Naive thymus-derived CD4-positive, alpha-beta T cell (primary cell): ENCODE data around the gene LRRFIP2. TPM values are rescaled to one million over a fixed set of nuclear protein-coding genes. Genes with fewer than 3 reads are reported as not detected.

Experiments
- ATAC-seq: fragments of 150-1000 bp; cut with Tn5 transposase; 2 replicates; pipeline ENCODE4 v1.10.0; 2021; ENCODE audit warnings: mild to moderate bottlenecking, moderate library complexity
- CTCF ChIA-PET: fragments of 350-600 bp; sonication (Branson Sonifier 250); formaldehyde crosslinking; loops from one replicate; lab custom pipeline; 2021; ENCODE audit warnings: antibody characterized with exemption; lab: Charles Lee
- POLR2A ChIA-PET: fragments of 350-600 bp; sonication (Branson Sonifier 250); formaldehyde crosslinking; loops from one replicate; lab custom pipeline; 2021; ENCODE audit warnings: antibody characterized with exemption, inconsistent platforms; lab: Charles Lee
- DNase-seq, 9 donors: peaks; one replicate each; pipeline versions ENCODE4 v3.0.0 to v3.0.0-alpha.2; 2020 to 2022; ENCODE audit warnings: mixed read lengths in 1 of 9
- H3K27ac ChIP-seq: one replicate; pipeline ENCODE4 v1.7.0; 2013; ENCODE audit warnings: mild to moderate bottlenecking, low read depth, low read length, moderate library complexity
- H3K27me3 ChIP-seq, 2 donors: one replicate each; pipeline ENCODE4 v1.7.0; 2013; ENCODE audit warnings: low read length in 2 of 2, mild to moderate bottlenecking in 2 of 2, moderate library complexity in 2 of 2; ENCODE audit not compliant: control insufficient read depth in 2 of 2, insufficient read depth in 2 of 2
- H3K36me3 ChIP-seq, 3 experiments: 1 replicate in 2 of 3; 2 replicates in 1 of 3; pipeline ENCODE4 v1.7.0; 2013; ENCODE audit warnings: low read length in 3 of 3, mild to moderate bottlenecking in 3 of 3, moderate library complexity in 1 of 3; ENCODE audit not compliant: insufficient read depth in 3 of 3, control insufficient read depth in 2 of 3
- H3K4me1 ChIP-seq, 2 donors: one replicate each; pipeline ENCODE4 v1.7.0; 2013; ENCODE audit warnings: low read length in 2 of 2, mild to moderate bottlenecking in 2 of 2, moderate library complexity in 1 of 2; ENCODE audit not compliant: control insufficient read depth in 2 of 2, insufficient read depth in 2 of 2
- H3K4me3 ChIP-seq: 2 replicates; pipeline ENCODE4 v1.7.0; 2013; ENCODE audit warnings: mild to moderate bottlenecking, low read length
- H3K9me3 ChIP-seq, 3 experiments: 1 replicate in 2 of 3; 2 replicates in 1 of 3; pipeline ENCODE4 v1.7.0; 2013; ENCODE audit warnings: low read length in 3 of 3; ENCODE audit not compliant: control insufficient read depth in 2 of 3
- H3K27ac Mint-ChIP-seq, 9 donors: one replicate each; pipeline ENCODE4 v1.8.0; 2020 to 2022; ENCODE audit warnings: mixed read lengths in 9 of 9, mild to moderate bottlenecking in 8 of 9, moderate library complexity in 5 of 9, inconsistent platforms in 2 of 9
- H3K27me3 Mint-ChIP-seq, 5 donors: one replicate each; pipeline ENCODE4 v1.8.0; 2021 to 2022; ENCODE audit warnings: mixed read lengths in 5 of 5, mild to moderate bottlenecking in 1 of 5
- H3K36me3 Mint-ChIP-seq, 5 donors: one replicate each; pipeline ENCODE4 v1.8.0; 2020 to 2022; ENCODE audit warnings: mixed read lengths in 5 of 5, mild to moderate bottlenecking in 3 of 5, inconsistent platforms in 1 of 5
- H3K4me1 Mint-ChIP-seq, 7 donors: one replicate each; pipeline ENCODE4 v1.8.0; 2020 to 2022; ENCODE audit warnings: mixed read lengths in 7 of 7, mild to moderate bottlenecking in 3 of 7, inconsistent platforms in 1 of 7
- H3K4me3 Mint-ChIP-seq, 10 donors: one replicate each; pipeline ENCODE4 v1.8.0; 2020 to 2022; ENCODE audit warnings: mild to moderate bottlenecking in 10 of 10, mixed read lengths in 10 of 10, moderate library complexity in 6 of 10, inconsistent platforms in 2 of 10
- H3K9me3 Mint-ChIP-seq, 11 donors: one replicate each; pipeline ENCODE4 v1.8.0; 2020 to 2022; ENCODE audit warnings: mixed read lengths in 11 of 11, mild to moderate bottlenecking in 4 of 11, inconsistent platforms in 1 of 11, moderate library complexity in 1 of 11
- intact Hi-C, 2 donors: fragments of 100-400 bp; cut with micrococcal nuclease; formaldehyde crosslinking; loops; one replicate each; pipeline ENCODE4 v1.15.1; 2023
- polyA plus RNA-seq, 2 donors: library from polyadenylated mRNA; unstranded; fragments of 300-500 nt; fragmentation: Illumina TruSeq; gene quantifications; one replicate each; pipeline ENCODE4 v1.2.3, GENCODE V29; 2021
- total RNA-seq, 6 experiments: library from RNA in 5 of 6; stranded (reverse) in 5 of 6; gene quantifications; 1 replicate in 5 of 6; 2 replicates in 1 of 6; pipeline ENCODE4 v1.2.3 and lab custom pipeline; 2021 to 2026

Gene LRRFIP2
- total and polyA plus RNA-seq, 7 experiments from 2014 or later: 14.0 to 87.5 (median 26.3) TPM

GRCh38 chr3:37118163-37118562 is 56.2 kb downstream of the LRRFIP2 start:
- no peak for ATAC-seq
- Histone ChIP-seq H3K27me3 (no peaks in the 10 kb centered on the region), H3K27ac (no peak overlapping the region), H3K4me3 (no peak overlapping the region), H3K36me3 (peaks cover 0 to 3% (median 0%) of the 10 kb centered on the region in 3 experiments), H3K9me3 (no peaks in the 10 kb centered on the region), H3K4me1 (no peaks in the 10 kb centered on the region)
- no peak overlapping the region for H3K4me3 Mint-ChIP-seq
- H3K27me3 Mint-ChIP-seq: no peaks in the 10 kb centered on the region
- ChIA-PET POLR2A (no interaction called here), CTCF (no interaction called here)
- H3K9me3 Mint-ChIP-seq: peaks cover 0 to 4% (median 0%) of the 10 kb centered on the region in 11 donors
- H3K27ac Mint-ChIP-seq: no peak overlapping the region
- intact Hi-C loops: no loop called here
- DNase-seq: no peak
- no peaks in the 10 kb centered on the region for H3K4me1 Mint-ChIP-seq
- H3K36me3 Mint-ChIP-seq: peaks cover 0 to 25% (median 16%) of the 10 kb centered on the region in 5 donors

GRCh38 chr3:37117548-37117947 is 56.8 kb downstream of the LRRFIP2 start:
- intact Hi-C loops: no loop called here
- Mint-ChIP-seq H3K4me1 (no peaks in the 10 kb centered on the region), H3K27me3 (no peaks in the 10 kb centered on the region), H3K36me3 (peaks cover 0 to 28% (median 16%) of the 10 kb centered on the region in 5 donors), H3K4me3 (no peak overlapping the region), H3K9me3 (peaks cover 0 to 4% (median 0%) of the 10 kb centered on the region in 11 donors), H3K27ac (no peak overlapping the region)
- ATAC-seq: no peak
- H3K36me3 ChIP-seq: peaks cover 0 to 3% (median 0%) of the 10 kb centered on the region in 3 experiments
- POLR2A ChIA-PET: no interaction called here
- H3K4me3 ChIP-seq: no peak overlapping the region
- no peak overlapping the region for H3K27ac ChIP-seq
- CTCF ChIA-PET: interaction anchor here (0.7 kb wide), 1 partner anchor 24 kb away, joined by 6 read pairs; no protein-coding TSS in a partner anchor
- no peaks in the 10 kb centered on the region for H3K4me1 ChIP-seq
- H3K27me3 ChIP-seq: no peaks in the 10 kb centered on the region
- no peaks in the 10 kb centered on the region for H3K9me3 ChIP-seq
- no peak for DNase-seq

- Histone ChIP-seq H3K9me3 (no peaks in the 10 kb centered on the region), H3K27me3 (no peaks in the 10 kb centered on the region), H3K27ac (no peak overlapping the region), H3K36me3 (peaks cover 0 to 3% (median 0%) of the 10 kb centered on the region in 3 experiments), H3K4me1 (no peaks in the 10 kb centered on the region), H3K4me3 (no peak overlapping the region)
- Mint-ChIP-seq H3K36me3 (peaks cover 0 to 24% (median 11%) of the 10 kb centered on the region in 5 donors), H3K27me3 (no peaks in the 10 kb centered on the region), H3K9me3 (peaks cover 0 to under 1% (median 0%) of the 10 kb centered on the region in 11 donors), H3K4me3 (no peak overlapping the region), H3K4me1 (no peaks in the 10 kb centered on the region), H3K27ac (no peak overlapping the region)
- intact Hi-C loops: no loop called here
- ChIA-PET CTCF (interaction anchor here (0.7 kb wide), 1 partner anchor 24 kb away, joined by 6 read pairs; no protein-coding TSS in a partner anchor), POLR2A (no interaction called here)
- ATAC-seq: no peak
- no peak for DNase-seq
These were observed 57.4 kb downstream of the LRRFIP2 start for GRCh38 chr3:37116998-37117397.

GRCh38 chr3:37115446-37115845 is 58.9 kb downstream of the LRRFIP2 start:
- H3K4me3 Mint-ChIP-seq: no peak overlapping the region
- H3K9me3 Mint-ChIP-seq: no peaks in the 10 kb centered on the region
- no peak overlapping the region for H3K27ac Mint-ChIP-seq
- Histone ChIP-seq H3K27me3 (no peaks in the 10 kb centered on the region), H3K27ac (no peak overlapping the region), H3K36me3 (no peaks in the 10 kb centered on the region), H3K9me3 (no peaks in the 10 kb centered on the region), H3K4me3 (no peak overlapping the region), H3K4me1 (no peaks in the 10 kb centered on the region)
- DNase-seq (no peak), ATAC-seq (no peak)
- no peaks in the 10 kb centered on the region for H3K27me3 Mint-ChIP-seq
- no peaks in the 10 kb centered on the region for H3K4me1 Mint-ChIP-seq
- CTCF ChIA-PET: no interaction called here
- H3K36me3 Mint-ChIP-seq: peaks cover 0 to 26% (median 6%) of the 10 kb centered on the region in 5 donors
- POLR2A ChIA-PET: no interaction called here
- intact Hi-C loops: no loop called here

- Mint-ChIP-seq H3K27me3 (no peaks in the 10 kb centered on the region), H3K27ac (no peak overlapping the region), H3K9me3 (no peaks in the 10 kb centered on the region), H3K4me3 (no peak overlapping the region), H3K4me1 (no peaks in the 10 kb centered on the region), H3K36me3 (peaks cover 0 to 28% (median 6%) of the 10 kb centered on the region in 5 donors)
- ChIA-PET CTCF (no interaction called here), POLR2A (interaction anchor here (0.7 kb wide), 1 partner anchor 1132 kb away, joined by 4 read pairs; no protein-coding TSS in a partner anchor)
- DNase-seq: no peak
- intact Hi-C loops: no loop called here
- Histone ChIP-seq H3K4me1 (no peaks in the 10 kb centered on the region), H3K36me3 (no peaks in the 10 kb centered on the region), H3K27ac (no peak overlapping the region), H3K9me3 (no peaks in the 10 kb centered on the region), H3K27me3 (no peaks in the 10 kb centered on the region), H3K4me3 (no peak overlapping the region)
- ATAC-seq: no peak
These were observed 59.9 kb downstream of the LRRFIP2 start for GRCh38 chr3:37114251-37115145.

- ChIA-PET CTCF (no interaction called here), POLR2A (no interaction called here)
- H3K36me3 ChIP-seq: no peaks in the 10 kb centered on the region
- H3K27me3 ChIP-seq: no peaks in the 10 kb centered on the region
- no peak overlapping the region for H3K4me3 Mint-ChIP-seq
- H3K9me3 Mint-ChIP-seq: no peaks in the 10 kb centered on the region
- H3K9me3 ChIP-seq: no peaks in the 10 kb centered on the region
- H3K36me3 Mint-ChIP-seq: peaks cover 0 to 23% (median 10%) of the 10 kb centered on the region in 5 donors
- H3K4me1 Mint-ChIP-seq: no peaks in the 10 kb centered on the region
- no peak for DNase-seq
- H3K27ac ChIP-seq: no peak overlapping the region
- no peak overlapping the region for H3K4me3 ChIP-seq
- H3K27me3 Mint-ChIP-seq: no peaks in the 10 kb centered on the region
- H3K27ac Mint-ChIP-seq: no peak overlapping the region
- intact Hi-C loops: no loop called here
- ATAC-seq: no peak
- no peaks in the 10 kb centered on the region for H3K4me1 ChIP-seq
These were observed 61.4 kb downstream of the LRRFIP2 start for GRCh38 chr3:37112987-37113386.
